Measurements from ENCODE around the gene CFAP20DC. TPM values are rescaled to one million over a fixed set of nuclear protein-coding genes. Genes with fewer than 3 reads are reported as not detected.

Gene CFAP20DC
- total and polyA plus RNA-seq, 2 of the 8 experiments (the other 6 are each of a cell fraction or from before 2014, with no cell fraction given): 2.2 to 2.8 TPM

DNA sequence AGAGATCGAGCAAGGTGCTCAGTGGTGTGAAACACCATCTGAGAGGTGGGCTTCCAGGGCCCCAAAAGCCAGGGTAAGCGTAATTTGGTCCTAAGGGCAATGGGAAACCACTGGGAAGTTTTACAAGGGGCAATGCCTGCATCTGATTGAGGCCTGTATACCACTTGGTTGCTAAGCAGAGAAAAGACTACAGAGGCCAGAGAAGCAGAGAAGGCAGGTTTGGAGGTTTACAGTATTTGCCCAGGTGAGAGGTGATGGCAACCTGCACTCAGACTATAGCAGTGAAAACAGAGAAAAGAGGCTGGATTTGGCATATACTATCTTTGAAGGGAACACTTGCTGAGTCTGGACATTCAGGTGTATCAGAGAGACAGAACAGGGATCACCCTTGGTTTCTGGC, 249.8 kb downstream of the CFAP20DC start (continued):
- TF ChIP-seq, protein P1, sequence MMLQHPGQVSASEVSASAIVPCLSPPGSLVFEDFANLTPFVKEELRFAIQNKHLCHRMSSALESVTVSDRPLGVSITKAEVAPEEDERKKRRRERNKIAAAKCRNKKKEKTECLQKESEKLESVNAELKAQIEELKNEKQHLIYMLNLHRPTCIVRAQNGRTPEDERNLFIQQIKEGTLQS (IDR thresholded peaks at IDR 0.05; ENCODE audit: insufficient read depth, low read depth, low read length): no peak

Measured in H1 (cell line).